Activated effector memory CD4-positive, alpha-beta T cell treated with Interleukin-2 at 50 U/mL for 16 hours (primary cell): ENCODE measurements around the gene PSD4.

Source experiments
- DNase-seq: peaks from one replicate; pipeline ENCODE4 v3.0.0-alpha.2; 2020

Gene PSD4

GRCh38 chr2:113209011-113209645 is 35.4 kb downstream of the PSD4 start:
- DNase-seq = no peak

GRCh38 chr2:113209646-113210171 is 35.9 kb downstream of the PSD4 start:
- DNase-seq = no peak

GRCh38 chr2:113211226-113212105 is 37.7 kb downstream of the PSD4 start:
- no peak for DNase-seq

- no peak for DNase-seq
These were observed 38.7 kb downstream of the PSD4 start for GRCh38 chr2:113212245-113213060.

- no peak for DNase-seq
These were observed 39.5 kb downstream of the PSD4 start for GRCh38 chr2:113213061-113213930.

- DNase-seq = no peak
These were observed 40.4 kb downstream of the PSD4 start for GRCh38 chr2:113214141-113214540.

- no peak for DNase-seq
These were observed 41.3 kb downstream of the PSD4 start for GRCh38 chr2:113215056-113215455.

- no peak for DNase-seq
These were observed 42.5 kb downstream of the PSD4 start for GRCh38 chr2:113216321-113216720.

- DNase-seq = no peak
These were observed 43.2 kb downstream of the PSD4 start for GRCh38 chr2:113216891-113217454.

GRCh38 chr2:113217455-113218282 is 43.9 kb downstream of the PSD4 start:
- no peak for DNase-seq

GRCh38 chr2:113218283-113219091 is 44.7 kb downstream of the PSD4 start:
- no peak for DNase-seq

GRCh38 chr2:113219092-113219441 is 45.3 kb downstream of the PSD4 start:
- DNase-seq = no peak

GRCh38 chr2:113219525-113219888 is 45.7 kb downstream of the PSD4 start:
- DNase-seq = no peak

GRCh38 chr2:113219889-113220641 is 46.3 kb downstream of the PSD4 start:
- no peak for DNase-seq

- no peak for DNase-seq
These were observed 47.4 kb downstream of the PSD4 start for GRCh38 chr2:113220970-113221708.

GRCh38 chr2:113221846-113222245 is 48.1 kb downstream of the PSD4 start:
- no peak for DNase-seq

GRCh38 chr2:113223813-113224212 is 50.0 kb downstream of the PSD4 start:
- DNase-seq = no peak

- no peak for DNase-seq
These were observed 51.0 kb downstream of the PSD4 start for GRCh38 chr2:113224647-113225236.
